LNCaP clone FGC (cell line): ENCODE data around the gene DTHD1.

ENCODE experiments used
- DNase-seq: peaks from one replicate; pipeline ENCODE4 v3.0.0-alpha.2; 2011; ENCODE audit warnings: low read depth
- H3K4me3 ChIP-seq: 2 replicates; pipeline ENCODE4 v1.5.1; 2011; ENCODE audit warnings: mild to moderate bottlenecking, low read depth, low read length, control low read depth
- TF ChIP-seq, protein P1 (sequence below): IDR thresholded peaks from 2 replicates; pipeline ENCODE4 v1.5.1; 2012; ENCODE audit warnings: mild to moderate bottlenecking; ENCODE audit not compliant: control insufficient read depth, insufficient read depth; ENCODE audit errors: extremely low read depth

The DTHD1 gene

GRCh38 chr4:36269533-36270173 is 11.8 kb upstream of the DTHD1 start:
- DNase-seq, result no peak
- TF ChIP-seq, protein P1, sequence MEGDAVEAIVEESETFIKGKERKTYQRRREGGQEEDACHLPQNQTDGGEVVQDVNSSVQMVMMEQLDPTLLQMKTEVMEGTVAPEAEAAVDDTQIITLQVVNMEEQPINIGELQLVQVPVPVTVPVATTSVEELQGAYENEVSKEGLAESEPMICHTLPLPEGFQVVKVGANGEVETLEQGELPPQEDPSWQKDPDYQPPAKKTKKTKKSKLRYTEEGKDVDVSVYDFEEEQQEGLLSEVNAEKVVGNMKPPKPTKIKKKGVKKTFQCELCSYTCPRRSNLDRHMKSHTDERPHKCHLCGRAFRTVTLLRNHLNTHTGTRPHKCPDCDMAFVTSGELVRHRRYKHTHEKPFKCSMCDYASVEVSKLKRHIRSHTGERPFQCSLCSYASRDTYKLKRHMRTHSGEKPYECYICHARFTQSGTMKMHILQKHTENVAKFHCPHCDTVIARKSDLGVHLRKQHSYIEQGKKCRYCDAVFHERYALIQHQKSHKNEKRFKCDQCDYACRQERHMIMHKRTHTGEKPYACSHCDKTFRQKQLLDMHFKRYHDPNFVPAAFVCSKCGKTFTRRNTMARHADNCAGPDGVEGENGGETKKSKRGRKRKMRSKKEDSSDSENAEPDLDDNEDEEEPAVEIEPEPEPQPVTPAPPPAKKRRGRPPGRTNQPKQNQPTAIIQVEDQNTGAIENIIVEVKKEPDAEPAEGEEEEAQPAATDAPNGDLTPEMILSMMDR, result no peak
- no peak overlapping the region for H3K4me3 ChIP-seq

DNA sequence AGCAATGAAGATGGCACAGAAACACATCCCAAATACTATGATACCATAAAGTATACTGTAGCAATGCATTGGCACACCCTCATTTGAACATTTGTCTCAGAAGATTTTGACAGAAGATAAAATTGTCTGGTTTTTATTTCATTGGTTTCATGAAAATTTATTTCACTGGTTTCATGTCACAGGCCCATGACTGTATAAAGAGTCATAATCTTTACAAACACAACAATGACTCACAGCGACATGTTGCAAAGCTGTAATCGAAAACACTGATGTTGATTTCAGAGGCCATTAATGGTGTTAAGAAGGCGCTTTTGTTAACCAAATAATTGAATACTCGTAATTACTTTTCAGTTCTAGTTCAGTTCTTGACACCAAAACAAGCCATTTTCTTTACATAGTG is 8.1 kb upstream of the DTHD1 start:
- TF ChIP-seq, protein P1, result no peak
- H3K4me3 ChIP-seq, result no peak overlapping the region
- DNase-seq, result no peak

GRCh38 chr4:36274158-36274557 is 7.3 kb upstream of the DTHD1 start:
- TF ChIP-seq, protein P1, result no peak
- no peak for DNase-seq
- H3K4me3 ChIP-seq, result no peak overlapping the region

- DNase-seq, result no peak
- no peak overlapping the region for H3K4me3 ChIP-seq
- TF ChIP-seq, protein P1, result no peak
These were observed 3.9 kb upstream of the DTHD1 start for GRCh38 chr4:36277533-36277932.

GRCh38 chr4:36278789-36279188 is 2.6 kb upstream of the DTHD1 start:
- no peak for DNase-seq
- TF ChIP-seq, protein P1, result no peak
- H3K4me3 ChIP-seq, result no peak overlapping the region

DNA sequence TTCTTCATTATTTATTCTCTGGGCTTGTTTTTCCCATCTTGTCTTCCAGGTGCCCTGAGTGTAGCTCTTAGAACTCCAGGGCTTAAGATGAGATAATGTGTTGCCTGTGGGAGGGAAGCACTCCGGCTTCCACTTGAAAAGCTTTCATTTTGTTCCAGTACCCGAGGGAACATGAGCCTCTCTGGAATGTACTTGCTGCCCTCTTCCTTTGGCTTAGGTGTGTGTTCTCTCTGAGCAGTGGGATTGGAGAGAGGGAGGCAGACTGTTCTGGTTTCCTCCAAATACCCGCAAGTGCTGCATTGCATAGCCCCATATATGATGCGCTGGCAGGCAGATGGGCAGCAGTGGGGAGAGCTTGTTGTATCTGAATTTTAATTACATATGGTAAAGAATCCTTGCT is 861 bp upstream of the DTHD1 start:
- TF ChIP-seq, protein P1, result no peak
- no peak overlapping the region for H3K4me3 ChIP-seq
- no peak for DNase-seq

- TF ChIP-seq, protein P1, result no peak
- DNase-seq, result no peak
- no peak overlapping the region for H3K4me3 ChIP-seq
These were observed 1.2 kb downstream of the DTHD1 start for GRCh38 chr4:36282503-36283030.
